Endothelial cell of umbilical vein (primary cell): Measurements from ENCODE around the gene CYB5R4.

Experiments
- CTCF ChIP-seq, 2 donors: IDR thresholded peaks; 1 replicate in 1 of 2; 2 replicates in 1 of 2; pipeline ENCODE4 v1.5.1; 2011; ENCODE audit warnings: low read length in 2 of 2, mild to moderate bottlenecking in 2 of 2, moderate library complexity in 2 of 2, control low read depth in 1 of 2, inconsistent platforms in 1 of 2, low read depth in 1 of 2; ENCODE audit not compliant: insufficient read depth in 1 of 2; ENCODE audit errors: extremely low read depth in 1 of 2
- MAX ChIP-seq: IDR thresholded peaks from 2 replicates; pipeline ENCODE4 v1.6.1; 2011; ENCODE audit not compliant: insufficient read depth, insufficient read length

- TF ChIP-seq CTCF (IDR thresholded peaks at IDR 0.05; ENCODE audit: extremely low read depth in 1 of 2, insufficient read depth in 1 of 2, low read depth in 1 of 2, low read length in 2 of 2) (no peak), MAX (no peak)
These were observed 94.9 kb downstream of the CYB5R4 start for GRCh38 chr6:83954371-83954770.
